Left lung (tissue), 10 donors: ENCODE measurements around the gene CUX1. TPM values are rescaled to one million over a fixed set of nuclear protein-coding genes. Genes with fewer than 3 reads are reported as not detected.
A peak's percentile ranks its signal among the peaks of the same experiment; 100 is the strongest.
"Not testable (repeated sequence)": the region's sequence is repeated elsewhere in the genome, so short reads cannot be mapped to it uniquely, and the experiment has no call there.

Source experiments
- ATAC-seq: fragments of 200-7000 bp; cut with Tn5 transposase; one replicate; pipeline ENCODE4 v1.9.1; 2020; ENCODE audit warnings: moderate library complexity
- DNase-seq, 4 donors: peaks; one replicate each; pipeline ENCODE4 v3.0.0-alpha.2; 2013 to 2020
- H3K27ac ChIP-seq, 2 donors: fragments of 200-600 bp; sonication (generic) in 1 of 2; one replicate each; pipeline versions ENCODE4 v1.5.0 to v1.8.0; 2020 to 2021
- H3K27me3 ChIP-seq, 2 donors: fragments of 200-600 bp; sonication (generic) in 1 of 2; one replicate each; pipeline versions ENCODE4 v1.5.0 to v1.8.0; 2020 to 2021
- H3K36me3 ChIP-seq, 2 donors: fragments of 200-600 bp; sonication (generic) in 1 of 2; one replicate each; pipeline versions ENCODE4 v1.5.0 to v1.8.0; 2020 to 2021
- H3K4me1 ChIP-seq, 2 donors: fragments of 200-600 bp; one replicate each; pipeline ENCODE4 v1.8.0; 2021
- H3K4me3 ChIP-seq, 2 donors: fragments of 200-600 bp; sonication (generic) in 1 of 2; one replicate each; pipeline versions ENCODE4 v1.5.0 to v1.8.0; 2020 to 2021; ENCODE audit warnings: mild to moderate bottlenecking in 1 of 2
- H3K9me3 ChIP-seq, 2 donors: fragments of 200-600 bp; sonication (generic) in 1 of 2; one replicate each; pipeline versions ENCODE4 v1.5.0 to v1.8.0; 2020 to 2021
- CTCF ChIP-seq, 2 donors: fragments of 200-600 bp; sonication (generic) in 1 of 2; IDR thresholded peaks; one replicate each; pipeline versions ENCODE4 v1.5.0 to v1.8.0; 2021; ENCODE audit warnings: antibody characterized with exemption in 2 of 2
- intact Hi-C, 2 donors: fragments of 100-400 bp; cut with DNase I; formaldehyde crosslinking; loops; one replicate each; pipeline versions ENCODE4 v1.11.2 to v1.14.2; 2022
- polyA plus RNA-seq, 6 donors: library from polyadenylated mRNA; unstranded; fragments of 120-200 nt; gene quantifications; one replicate each; pipeline ENCODE4 v1.2.1, GENCODE V29; 2013; ENCODE audit not compliant: insufficient read length in 6 of 6
- total RNA-seq, 2 donors: library from RNA; stranded (reverse); fragmentation: NEBNext Ultra II Directional; extraction: Animal tissue kit (Norgen Biotek cat#: 25700); gene quantifications; one replicate each; pipeline ENCODE4 v1.2.1, GENCODE V29; 2021
- donor health status: DM: no; HTN: yes; CAD: no.
- donor health status: DM: no; HTN: no; CAD: no.

The CUX1 gene
- total and polyA plus RNA-seq, 8 donors: 86.4 to 157 (median 96.4) TPM

GRCh38 chr7:102049765-102050164, 232.3 kb downstream of the CUX1 start:
- no peak for TF ChIP-seq CTCF (IDR thresholded peaks at IDR 0.05)
- intact Hi-C loops: no loop called here

GRCh38 chr7:102050864-102051460, 233.5 kb downstream of the CUX1 start:
- intact Hi-C loops: no loop called here
- Histone ChIP-seq H3K27ac (no peak overlapping the region), H3K36me3 (peaks cover 0 to 8% of the 10 kb centered on the region in 2 donors), H3K4me3 (no peak overlapping the region), H3K4me1 (peaks cover 0 to 6% of the 10 kb centered on the region in 2 donors), H3K27me3 (no peaks in the 10 kb centered on the region), H3K9me3 (peaks cover 0 to 4% of the 10 kb centered on the region in 2 donors)
- DNase-seq (peak in 1 of 4 donors; percentile 12), ATAC-seq (no peak)
- TF ChIP-seq CTCF (IDR thresholded peaks at IDR 0.05): no peak

More at GRCh38 chr7:102049765-102050164, 232.3 kb downstream of the CUX1 start:
- no peak overlapping the region for H3K4me3 ChIP-seq
- peaks cover 0 to 8% of the 10 kb centered on the region in 2 donors for H3K36me3 ChIP-seq
- DNase-seq (peak in 1 of 4 donors; percentile 3), ATAC-seq (no peak)
- peaks cover 0 to 4% of the 10 kb centered on the region in 2 donors for H3K9me3 ChIP-seq
- no peaks in the 10 kb centered on the region for H3K27me3 ChIP-seq
- H3K27ac ChIP-seq: no peak overlapping the region
- peaks cover 0 to 18% of the 10 kb centered on the region in 2 donors for H3K4me1 ChIP-seq

GRCh38 chr7:102051736-102052135, 234.3 kb downstream of the CUX1 start:
- H3K36me3 ChIP-seq, intact Hi-C loops, ATAC-seq, H3K4me1 ChIP-seq, H3K9me3 ChIP-seq, H3K4me3 ChIP-seq, DNase-seq, H3K27ac ChIP-seq, H3K27me3 ChIP-seq: not testable (repeated sequence)

- H3K9me3 ChIP-seq: peaks cover 0 to 4% of the 10 kb centered on the region in 2 donors
- ATAC-seq (no peak), DNase-seq (no peak)
- no peaks in the 10 kb centered on the region for H3K4me1 ChIP-seq
- intact Hi-C loops: no loop called here
- H3K27ac ChIP-seq: no peak overlapping the region
- no peaks in the 10 kb centered on the region for H3K27me3 ChIP-seq
- H3K36me3 ChIP-seq: peaks cover 0 to 8% of the 10 kb centered on the region in 2 donors
- TF ChIP-seq CTCF (IDR thresholded peaks at IDR 0.05): no peak
- no peak overlapping the region for H3K4me3 ChIP-seq
Measured at GRCh38 chr7:102054158-102054557, 236.7 kb downstream of the CUX1 start.

- ATAC-seq (no peak), DNase-seq (no peak)
- TF ChIP-seq CTCF (IDR thresholded peaks at IDR 0.05): no peak
- Histone ChIP-seq H3K4me1 (no peaks in the 10 kb centered on the region), H3K36me3 (no peaks in the 10 kb centered on the region), H3K27ac (no peak overlapping the region), H3K27me3 (no peaks in the 10 kb centered on the region), H3K9me3 (peaks cover 0 to 4% of the 10 kb centered on the region in 2 donors), H3K4me3 (no peak overlapping the region)
- intact Hi-C loops: no loop called here
Measured at GRCh38 chr7:102055181-102055976, 238.0 kb downstream of the CUX1 start.
